K562 (cell line): ENCODE results near the gene ACOT2. TPM values are rescaled to one million over a fixed set of nuclear protein-coding genes. Genes with fewer than 3 reads are reported as not detected.

Experiments
- ATAC-seq: fragments of 200-7000 bp; cut with Tn5 transposase; 3 replicates; pipeline ENCODE4 v1.9.1; 2020; ENCODE audit warnings: moderate library complexity
- BruUV-seq: library from RNA; stranded (reverse); fragments of 400-500 nt; replicated peaks from 2 replicates; lab custom pipeline; 2021; lab: Mats Ljungman, UMichigan
- CTCF ChIA-PET: fragments of 300-600 bp; formaldehyde crosslinking; extraction: SDS; loops from one replicate; lab custom pipeline; 2021; ENCODE audit warnings: low intra/inter-chr PET ratio; lab: Yijun Ruan, JAX
- POLR2A ChIA-PET: fragments of 300-600, 350-650 bp; sonication (Branson Sonifier 250); formaldehyde crosslinking; extraction: SDS; loops from one replicate; lab custom pipeline; 2021; ENCODE audit warnings: antibody characterized with exemption, inconsistent platforms; lab: Yijun Ruan, JAX
- DNase-seq, 4 experiments: peaks; one replicate each; pipeline versions ENCODE4 v3.0.0 to v3.0.0-alpha.2; 2011 to 2018; ENCODE audit warnings: low spot score in 3 of 4, mixed read lengths in 3 of 4; ENCODE audit errors: extremely low read depth in 1 of 4
- FAIRE-seq: peaks from 2 replicates; lab custom pipeline; 2011; peaks lifted over from hg19 to GRCh38; lab: Jason Lieb, UNC
- H2AFZ ChIP-seq: 2 replicates; pipeline ENCODE4 v1.6.0; 2011; ENCODE audit warnings: low read depth, low read length, control low read depth, inconsistent platforms
- H3K27ac ChIP-seq: fragments of 200-600 bp; 3 replicates; pipeline ENCODE4 v1.8.0; 2011; ENCODE audit warnings: low read depth, mild to moderate bottlenecking, control low read depth, inconsistent platforms, low read length, moderate library complexity, mixed read lengths; ENCODE audit errors: extremely low read depth
- H3K27me3 ChIP-seq, 2 experiments: fragments of 300-600 bp in 1 of 2; 2 replicates in 1 of 2; 3 replicates in 1 of 2; pipeline versions ENCODE4 v1.6.0 to v1.8.0; 2011; ENCODE audit warnings: inconsistent platforms in 2 of 2, low read length in 2 of 2, mild to moderate bottlenecking in 1 of 2, mixed read lengths in 1 of 2, moderate library complexity in 1 of 2; ENCODE audit not compliant: control insufficient read depth in 2 of 2, insufficient read depth in 2 of 2
- H3K36me3 ChIP-seq: fragments of 300-600 bp; 3 replicates; pipeline ENCODE4 v1.8.0; 2011; ENCODE audit warnings: mild to moderate bottlenecking, low read length, inconsistent platforms; ENCODE audit not compliant: control insufficient read depth, insufficient read depth
- H3K4me1 ChIP-seq, 2 experiments: fragments of 200-600 bp in 1 of 2; replicated peaks in 1 of 2; 2 replicates in 1 of 2; 3 replicates in 1 of 2; pipeline versions ENCODE4 v1.5.1 to v1.8.0; 2011; ENCODE audit warnings: inconsistent platforms in 2 of 2, low read length in 2 of 2, mild to moderate bottlenecking in 1 of 2, mixed read lengths in 1 of 2, moderate library complexity in 1 of 2; ENCODE audit not compliant: control insufficient read depth in 2 of 2, insufficient read depth in 2 of 2
- H3K4me2 ChIP-seq: 2 replicates; pipeline ENCODE4 v1.6.1; 2011; ENCODE audit warnings: low read length, control low read depth, inconsistent platforms, mixed read lengths; ENCODE audit not compliant: insufficient read depth
- H3K4me3 ChIP-seq: fragments of 200-600 bp; sonication (generic), shearing (Covaris generic); 2 replicates; pipeline ENCODE4 v1.5.1; 2016; ENCODE audit warnings: control low read depth, inconsistent platforms
- H3K79me2 ChIP-seq: fragments of 200-600 bp; 3 replicates; pipeline ENCODE4 v1.8.0; 2011; ENCODE audit warnings: low read length, inconsistent platforms; ENCODE audit not compliant: control insufficient read depth, insufficient read depth
- H3K9ac ChIP-seq, 2 experiments: 2 replicates each; pipeline versions ENCODE4 v1.6.0 to v1.6.1; 2011; ENCODE audit warnings: low read depth in 2 of 2, low read length in 2 of 2, control low read depth in 1 of 2, inconsistent platforms in 1 of 2, mild to moderate bottlenecking in 1 of 2, mixed read lengths in 1 of 2; ENCODE audit not compliant: insufficient read depth in 1 of 2
- H3K9me1 ChIP-seq: one replicate; pipeline ENCODE4 v1.6.0; 2011; ENCODE audit warnings: inconsistent platforms, mild to moderate bottlenecking, low read length, moderate library complexity; ENCODE audit not compliant: control insufficient read depth, insufficient read depth
- H3K9me3 ChIP-seq: replicated peaks from 2 replicates; pipeline ENCODE4 v1.5.1; 2011; ENCODE audit warnings: low read depth, low read length, inconsistent platforms; ENCODE audit not compliant: control insufficient read depth, insufficient read depth
- H4K20me1 ChIP-seq: replicated peaks from 2 replicates; pipeline ENCODE4 v1.6.1; 2011; ENCODE audit warnings: low read length, inconsistent platforms, mixed read lengths; ENCODE audit not compliant: control insufficient read depth, insufficient read depth
- ESRRA ChIP-seq: fragments of 450-650 bp; IDR thresholded peaks from 2 replicates; pipeline ENCODE4 v1.6.1; 2014; ENCODE audit warnings: low read depth, mild to moderate bottlenecking, moderate library complexity, borderline replicate concordance
- ETV1 ChIP-seq: fragments of 450-650 bp; conservative IDR thresholded peaks from 2 replicates; pipeline ENCODE4 v1.6.1; 2016; ENCODE audit warnings: missing genetic modification characterization, control low read depth, low read depth, missing compliant biosample characterization
- GTF2E2 ChIP-seq: fragments of 200-800 bp; sonication (Bioruptor generic); IDR thresholded peaks from 2 replicates; pipeline ENCODE4 v1.6.1; 2016; ENCODE audit warnings: missing genetic modification characterization, missing compliant biosample characterization
- IRF2 ChIP-seq: sonication (generic); formaldehyde crosslinking; IDR thresholded peaks from 2 replicates; pipeline ENCODE4 v1.8.1; 2022; ENCODE audit warnings: mild to moderate bottlenecking, missing genetic modification reagents
- NCOA1 ChIP-seq: fragments of 450-650 bp; IDR thresholded peaks from 2 replicates; pipeline ENCODE4 v1.6.1; 2016; ENCODE audit warnings: low read depth
- PHF8 ChIP-seq: fragments of 200-600 bp; sonication (generic); IDR thresholded peaks from 2 replicates; pipeline ENCODE4 v1.6.1; 2012; ENCODE audit warnings: mixed run types, mild to moderate bottlenecking, inconsistent platforms, low read length, moderate library complexity, borderline replicate concordance
- SIN3B ChIP-seq: fragments of 450-650 bp; IDR thresholded peaks from 2 replicates; pipeline ENCODE4 v1.6.1; 2017; ENCODE audit warnings: low read depth, mild to moderate bottlenecking, moderate library complexity
- SIX5 ChIP-seq, 2 experiments: IDR thresholded peaks; 2 replicates each; pipeline ENCODE4 v1.6.1; 2011; ENCODE audit warnings: low read length in 2 of 2, borderline replicate concordance in 1 of 2, low read depth in 1 of 2, mild to moderate bottlenecking in 1 of 2, moderate library complexity in 1 of 2; ENCODE audit not compliant: insufficient read depth in 1 of 2
- ZBTB34 ChIP-seq: fragments of 250-450 bp; sonication (Bioruptor Pico); IDR thresholded peaks from 2 replicates; pipeline ENCODE4 v1.8.0; 2021; ENCODE audit warnings: mild to moderate bottlenecking, moderate library complexity
- ZBTB7A ChIP-seq: IDR thresholded peaks from 2 replicates; pipeline ENCODE4 v1.6.1; 2011; ENCODE audit warnings: low read depth, mild to moderate bottlenecking, low read length, moderate library complexity, borderline replicate concordance; ENCODE audit not compliant: control insufficient read depth
- ZKSCAN8 ChIP-seq: fragments of 200-800 bp; sonication (Bioruptor generic); IDR thresholded peaks from 2 replicates; pipeline ENCODE4 v1.6.1; 2016; ENCODE audit warnings: missing genetic modification characterization, missing compliant biosample characterization
- ZNF133 ChIP-seq: fragments of 250-450 bp; sonication (Bioruptor Pico); IDR thresholded peaks from 2 replicates; pipeline ENCODE4 v1.4.0; 2020; ENCODE audit warnings: mild to moderate bottlenecking
- WGBS: fragments of 100-300 bp; shearing (Covaris generic); methylation state at CpG from one replicate; pipeline ENCODE4 v1.1.6; 2016; ENCODE audit warnings: low coverage, mixed read lengths; ENCODE audit not compliant: insufficient coverage; ENCODE audit errors: missing lambda C conversion rate; 5-methylcytosine and 5-hydroxymethylcytosine counted together
- in situ Hi-C: fragments of 300-500 bp; cut with MboI; formaldehyde crosslinking; loops from 4 replicates; pipeline ENCODE4 v1.15.0; 2018; ENCODE audit warnings: inconsistent platforms, mixed read lengths
- intact Hi-C: fragments of 100-400 bp; cut with micrococcal nuclease; formaldehyde crosslinking; loops from 2 replicates; pipeline ENCODE4 v1.14.2; 2022
- polyA plus RNA-seq, 8 experiments: library from polyadenylated mRNA; depleted of rRNA in 4 of 8; stranded (reverse) in 5 of 8; unstranded in 3 of 8; fragments of >200 nt; fragmentation: Nextera tagmentation in 2 of 8; fragmentation: Illumina TruSeq in 1 of 8; extraction: Ambion mirVana in 2 of 8; extraction: Trizol in 1 of 8; gene quantifications; 2 replicates each; pipeline versions ENCODE4 v1.2.1 to v1.2.3, GENCODE V29; 2011 to 2014; ENCODE audit warnings: inconsistent platforms in 1 of 8, missing spikeins in 1 of 8
- total RNA-seq, 7 experiments: library from RNA; depleted of rRNA in 6 of 7; stranded (reverse); fragments of >200 nt in 6 of 7; fragmentation: Illumina TruSeq in 2 of 7; extraction: Trizol in 2 of 7; gene quantifications; 2 replicates each; pipeline versions ENCODE4 v1.2.1 to v1.2.3, GENCODE V29; 2011 to 2021; ENCODE audit warnings: low replicate concordance in 1 of 7

The ACOT2 gene
- total and polyA plus RNA-seq, 9 of the 15 experiments (the other 6 are each of a cell fraction or from before 2014, with no cell fraction given), result 0.04 to 0.15 (median 0.04) TPM; not detected in 6

- Histone ChIP-seq H3K27me3 (0 out of 5 replicates have a peak, but pooled peaks cover 0 to 4% of the 10 kb centered on the region in 2 experiments), H3K79me2 (no peaks in the 10 kb centered on the region), H3K9me1 (no peaks in the 10 kb centered on the region), H3K4me1 (no peaks in the 10 kb centered on the region), H3K36me3 (no peaks in the 10 kb centered on the region), H3K4me2 (no peak overlapping the region), H3K27ac (no peak overlapping the region), H3K9me3 (no peaks in the 10 kb centered on the region), H3K9ac (no peak overlapping the region), H4K20me1 (no peaks in the 10 kb centered on the region), H3K4me3 (no peak overlapping the region), H2AFZ (no peak overlapping the region)
- POLR2A ChIA-PET, result no interaction called here
- intact Hi-C loops, result no loop called here
- BruUV-seq, result no TSS peak
- TF ChIP-seq ESRRA, result no peak
- TF ChIP-seq IRF2 (CRISPR knock-in tag), result no peak
- no peak for TF ChIP-seq NCOA1
- TF ChIP-seq ZBTB7A, result no peak
- TF ChIP-seq ZNF133, result no peak
- TF ChIP-seq SIN3B, result no peak
- TF ChIP-seq ETV1 (tag), result no peak
- TF ChIP-seq ZKSCAN8 (CRISPR knock-in tag), result no peak
- no peak for TF ChIP-seq PHF8
- TF ChIP-seq SIX5 (IDR thresholded peaks at IDR 0.05; ENCODE audit: borderline replicate concordance in 1 of 2, insufficient read depth in 1 of 2, low read depth in 1 of 2, low read length in 2 of 2), result no peak
- TF ChIP-seq ZBTB34 (CRISPR knock-in tag), result no peak
- TF ChIP-seq GTF2E2 (tag), result no peak
- FAIRE-seq (no peak), DNase-seq (peak in 3 of 4 experiments; percentile 0 to 1 (median 1)), ATAC-seq (no peak)
- 35% methylated on average over 4 of the region's 4 CpGs for WGBS
- in situ Hi-C loops, result loop anchor here (10.0 kb wide), 1 partner anchor 1190 kb away; the partner anchor contains the start of genes AREL1 and FCF1
- CTCF ChIA-PET, result no interaction called here
Observed at GRCh38 chr14:73524493-73524892, 44.5 kb upstream of the ACOT2 start.
